Sigmoid colon (tissue), 7 donors: ENCODE data around the gene INAVA. TPM values are rescaled to one million over a fixed set of nuclear protein-coding genes. Genes with fewer than 3 reads are reported as not detected.

Source experiments
- DNase-seq: peaks from one replicate; pipeline ENCODE4 v3.0.0-alpha.2; 2019
- H3K27ac ChIP-seq, 4 donors: fragments of 200-600 bp; sonication (generic); one replicate each; pipeline ENCODE4 v1.5.1; 2016 to 2019; ENCODE audit warnings: mild to moderate bottlenecking in 1 of 4
- H3K27me3 ChIP-seq, 3 donors: fragments of 200-600 bp; sonication (generic); one replicate each; pipeline ENCODE4 v1.5.1; 2019; ENCODE audit warnings: mild to moderate bottlenecking in 1 of 3
- H3K36me3 ChIP-seq, 4 donors: fragments of 200-600 bp; sonication (generic); one replicate each; pipeline ENCODE4 v1.5.1; 2016 to 2019
- H3K4me1 ChIP-seq, 4 donors: fragments of 200-600 bp; sonication (generic); one replicate each; pipeline ENCODE4 v1.5.1; 2017 to 2019
- H3K4me3 ChIP-seq, 4 donors: fragments of 200-600 bp; sonication (generic); one replicate each; pipeline ENCODE4 v1.5.1; 2017 to 2019; ENCODE audit warnings: mild to moderate bottlenecking in 2 of 4, moderate library complexity in 1 of 4
- H3K9me3 ChIP-seq, 4 donors: fragments of 200-600 bp in 3 of 4; sonication (generic) in 3 of 4; one replicate each; pipeline versions ENCODE4 v1.5.1 to v1.6.1; 2013 to 2019
- CTCF ChIP-seq, 4 experiments: fragments of 450-650 bp in 3 of 4; fragments of 200-600 bp in 1 of 4; IDR thresholded peaks; one replicate each; pipeline ENCODE4 v1.5.1; 2016 to 2019; ENCODE audit warnings: antibody characterized with exemption in 4 of 4, mild to moderate bottlenecking in 3 of 4, moderate library complexity in 2 of 4
- EP300 ChIP-seq, 4 donors: sonication (generic); formaldehyde crosslinking; IDR thresholded peaks; one replicate each; pipeline ENCODE4 v1.6.1; 2017; ENCODE audit warnings: antibody characterized with exemption in 4 of 4
- POLR2A ChIP-seq, 2 donors: fragments of 450-650 bp; IDR thresholded peaks; one replicate each; pipeline ENCODE4 v1.6.1; 2016; ENCODE audit warnings: antibody characterized with exemption in 2 of 2, mild to moderate bottlenecking in 2 of 2, moderate library complexity in 2 of 2
- POLR2AphosphoS5 ChIP-seq, 4 donors: sonication (generic); formaldehyde crosslinking; IDR thresholded peaks; one replicate each; pipeline ENCODE4 v1.6.1; 2017; ENCODE audit warnings: antibody characterized with exemption in 4 of 4
- WGBS, 2 donors: extraction: QIAGEN DNeasy Blood & Tissue Kit; methylation state at CpG; one replicate each; pipeline ENCODE4 v1.1.7; 2013; 5-methylcytosine and 5-hydroxymethylcytosine counted together
- intact Hi-C: fragments of 100-400 bp; cut with DNase I; formaldehyde crosslinking; loops from one replicate; pipeline ENCODE4 v1.15.1; 2023
- polyA plus RNA-seq, 3 donors: library from polyadenylated mRNA; stranded (reverse); fragments of 200-250 nt; gene quantifications; one replicate each; pipeline ENCODE4 v1.2.3, GENCODE V29; 2013
- total RNA-seq, 4 donors: library from RNA; depleted of rRNA; stranded (reverse); fragments of >200 nt; gene quantifications; one replicate each; pipeline ENCODE4 v1.1.0, GENCODE V29; 2016
- donor health status: healthy with polysubstance abuse.
- donor health status: Bipolar disorder and iron deficiency.
- donor health status: healthy.

Gene INAVA
- total and polyA plus RNA-seq, 7 donors: 0.27 to 176 (median 1.4) TPM

GRCh38 chr1:200880212-200880611 lies 14.5 kb upstream of the INAVA start:
- H3K4me1 ChIP-seq: no peaks in the 10 kb centered on the region
- no peak overlapping the region for H3K27ac ChIP-seq
- peaks cover 0 to 29% (median 0%) of the 10 kb centered on the region in 3 donors for H3K27me3 ChIP-seq
- TF ChIP-seq POLR2A (IDR thresholded peaks at IDR 0.05) (no peak), EP300 (IDR thresholded peaks at IDR 0.05) (no peak), CTCF (IDR thresholded peaks at IDR 0.05) (no peak), POLR2AphosphoS5 (IDR thresholded peaks at IDR 0.05) (no peak)
- DNase-seq: peak; percentile 39
- whole genome bisulfite sequencing, 2 donors: 53 to 56% methylated on average over 3 of the region's 3 CpGs
- H3K36me3 ChIP-seq: no peaks in the 10 kb centered on the region
- no peak overlapping the region for H3K4me3 ChIP-seq
- H3K9me3 ChIP-seq: no peaks in the 10 kb centered on the region
- intact Hi-C loops: no loop called here

GRCh38 chr1:200883118-200883517 lies 11.6 kb upstream of the INAVA start:
- 84 to 92% methylated on average over 3 of the region's 3 CpGs for WGBS, 2 donors
- no peaks in the 10 kb centered on the region for H3K36me3 ChIP-seq
- no peak overlapping the region for H3K4me3 ChIP-seq
- no peaks in the 10 kb centered on the region for H3K4me1 ChIP-seq
- H3K9me3 ChIP-seq: no peaks in the 10 kb centered on the region
- H3K27me3 ChIP-seq: peaks cover 0 to 16% (median 0%) of the 10 kb centered on the region in 3 donors
- no peak overlapping the region for H3K27ac ChIP-seq
- intact Hi-C loops: no loop called here
- DNase-seq: no peak
- TF ChIP-seq POLR2A (IDR thresholded peaks at IDR 0.05): no peak
- no peak for TF ChIP-seq EP300 (IDR thresholded peaks at IDR 0.05)
- no peak for TF ChIP-seq POLR2AphosphoS5 (IDR thresholded peaks at IDR 0.05)
- TF ChIP-seq CTCF (IDR thresholded peaks at IDR 0.05): no peak

GRCh38 chr1:200885623-200886402 lies 8.9 kb upstream of the INAVA start:
- no peak for TF ChIP-seq POLR2AphosphoS5 (IDR thresholded peaks at IDR 0.05)
- TF ChIP-seq POLR2A (IDR thresholded peaks at IDR 0.05): no peak
- no peak for TF ChIP-seq EP300 (IDR thresholded peaks at IDR 0.05)
- no peak for TF ChIP-seq CTCF (IDR thresholded peaks at IDR 0.05)
- no peak overlapping the region for H3K27ac ChIP-seq
- no peaks in the 10 kb centered on the region for H3K36me3 ChIP-seq
- H3K4me1 ChIP-seq: peaks cover 0 to 3% (median 2%) of the 10 kb centered on the region in 4 donors
- DNase-seq: no peak
- no peak overlapping the region for H3K4me3 ChIP-seq
- H3K9me3 ChIP-seq: no peaks in the 10 kb centered on the region
- intact Hi-C loops: no loop called here
- 89% methylated on average over 6 of the region's 6 CpGs for WGBS, 2 donors
- peaks cover under 1 to 26% (median 8%) of the 10 kb centered on the region in 3 donors for H3K27me3 ChIP-seq

GRCh38 chr1:200886594-200886993 lies 8.1 kb upstream of the INAVA start:
- DNase-seq: no peak
- H3K27ac ChIP-seq: no peak overlapping the region

More at GRCh38 chr1:200886594-200886993, 8.1 kb upstream of the INAVA start:
- H3K4me3 ChIP-seq: no peak overlapping the region
- 89 to 94% methylated on average over 2 of the region's 2 CpGs for WGBS, 2 donors
- H3K9me3 ChIP-seq: no peaks in the 10 kb centered on the region
- H3K36me3 ChIP-seq: no peaks in the 10 kb centered on the region
- TF ChIP-seq CTCF (IDR thresholded peaks at IDR 0.05) (no peak), EP300 (IDR thresholded peaks at IDR 0.05) (no peak), POLR2AphosphoS5 (IDR thresholded peaks at IDR 0.05) (no peak), POLR2A (IDR thresholded peaks at IDR 0.05) (no peak)
- intact Hi-C loops: no loop called here
- H3K27me3 ChIP-seq: peaks cover 6 to 34% (median 16%) of the 10 kb centered on the region in 3 donors
- peaks cover 0 to 11% (median 9%) of the 10 kb centered on the region in 4 donors for H3K4me1 ChIP-seq
